Astrocyte of the spinal cord (primary cell): ENCODE measurements around the gene UNC93B1.
"Not testable (repeated sequence)": the region's sequence is repeated elsewhere in the genome, so short reads cannot be mapped to it uniquely, and the experiment has no call there.

Source experiments
- DNase-seq: peaks from one replicate; pipeline ENCODE4 v3.0.0; 2011; ENCODE audit warnings: low read depth, low spot score
- H3K4me3 ChIP-seq: 2 replicates; pipeline ENCODE4 v1.5.1; 2011; ENCODE audit warnings: low read depth, mild to moderate bottlenecking, low read length, moderate library complexity
- in situ Hi-C: cut with HindIII; loops from 2 replicates; pipeline ENCODE4 v1.10.0; 2017; ENCODE audit warnings: low sequenced_read_pairs

UNC93B1 gene

GRCh38 chr11:67946403-67946802, 57.5 kb downstream of the UNC93B1 start:
- H3K4me3 ChIP-seq, in situ Hi-C loops, DNase-seq: not testable (repeated sequence)

- H3K4me3 ChIP-seq, DNase-seq, in situ Hi-C loops: not testable (repeated sequence)
Measured at GRCh38 chr11:67943406-67943805, 60.5 kb downstream of the UNC93B1 start.
